GM18867 (cell line): ENCODE measurements around the gene MSRB2.
"Not testable (repeated sequence)": the region's sequence is repeated elsewhere in the genome, so short reads cannot be mapped to it uniquely, and the experiment has no call there.

Source experiments
- ATAC-seq: cut with Tn5 transposase; IDR thresholded peaks from one replicate; pipeline ENCODE4 v1.9.1; 2021; ENCODE audit warnings: mild to moderate bottlenecking, moderate library complexity; ENCODE audit not compliant: unreplicated experiment

The MSRB2 gene

GRCh38 chr10:23069019-23069815 lies 26.2 kb upstream of the MSRB2 start:
- no peak for ATAC-seq

GRCh38 chr10:23070092-23070912 lies 25.1 kb upstream of the MSRB2 start:
- peak; percentile 12 for ATAC-seq

- ATAC-seq = peak; percentile 66
Observed at GRCh38 chr10:23070913-23071218, 24.5 kb upstream of the MSRB2 start.

- ATAC-seq = not testable (repeated sequence)
Observed at GRCh38 chr10:23072593-23072992, 22.8 kb upstream of the MSRB2 start.

- ATAC-seq = no peak
Observed at GRCh38 chr10:23073527-23073926, 21.9 kb upstream of the MSRB2 start.

GRCh38 chr10:23075672-23076071 lies 19.7 kb upstream of the MSRB2 start:
- no peak for ATAC-seq

- no peak for ATAC-seq
Observed at GRCh38 chr10:23078114-23078513, 17.3 kb upstream of the MSRB2 start.

GRCh38 chr10:23079700-23080099 lies 15.7 kb upstream of the MSRB2 start:
- no peak for ATAC-seq

- ATAC-seq = no peak
Observed at GRCh38 chr10:23080262-23080661, 15.1 kb upstream of the MSRB2 start.

- ATAC-seq = no peak
Observed at GRCh38 chr10:23081221-23081750, 14.1 kb upstream of the MSRB2 start.

GRCh38 chr10:23081891-23082290 lies 13.5 kb upstream of the MSRB2 start:
- no peak for ATAC-seq

GRCh38 chr10:23088609-23089008 lies 6.8 kb upstream of the MSRB2 start:
- ATAC-seq = no peak

GRCh38 chr10:23094786-23095403 lies 484 bp upstream of the MSRB2 start:
- ATAC-seq = no peak

- peak; percentile 49 for ATAC-seq
Observed at GRCh38 chr10:23095966-23096801, 805 bp downstream of the MSRB2 start.

- ATAC-seq = no peak
Observed at GRCh38 chr10:23096802-23097549, 1.6 kb downstream of the MSRB2 start.

- no peak for ATAC-seq
Observed at GRCh38 chr10:23099079-23099478, 3.7 kb downstream of the MSRB2 start.

GRCh38 chr10:23099816-23100215 lies 4.4 kb downstream of the MSRB2 start:
- no peak for ATAC-seq

GRCh38 chr10:23100331-23101030 lies 5.1 kb downstream of the MSRB2 start:
- ATAC-seq = no peak

GRCh38 chr10:23106331-23107072 lies 11.1 kb downstream of the MSRB2 start:
- no peak for ATAC-seq
